DND-41 (cell line): Measurements from ENCODE around the gene SET.

ENCODE experiments used
- EZH2 ChIP-seq: IDR thresholded peaks from 3 replicates; pipeline ENCODE4 v1.6.1; 2012; ENCODE audit warnings: borderline replicate concordance, low read depth, mild to moderate bottlenecking, moderate library complexity, low read length, inconsistent platforms; ENCODE audit not compliant: severe bottlenecking
- TF ChIP-seq, protein P1 (sequence below): IDR thresholded peaks from 2 replicates; pipeline ENCODE4 v1.5.1; 2012; ENCODE audit warnings: borderline replicate concordance, low read length, moderate library complexity, mild to moderate bottlenecking; ENCODE audit not compliant: poor library complexity, severe bottlenecking; ENCODE audit errors: extremely low read depth

DNA sequence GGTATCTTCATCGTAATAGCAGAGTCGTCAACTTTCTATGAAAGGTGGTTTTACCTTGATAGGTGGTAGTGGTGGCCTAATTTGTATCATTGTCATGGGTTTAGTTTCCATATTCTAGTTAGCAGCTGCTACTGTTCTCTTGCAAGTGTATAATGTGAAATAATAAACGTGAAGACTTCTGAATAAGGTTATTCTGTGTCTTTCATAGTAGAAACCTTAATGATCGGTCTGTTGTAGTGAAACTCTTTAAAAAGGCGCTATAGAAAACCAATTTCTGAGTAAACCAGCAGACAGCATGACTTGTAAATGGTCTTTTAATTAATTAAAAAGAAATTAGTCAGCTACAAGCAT lies 1.6 kb downstream of the SET start:
- TF ChIP-seq, protein P1, sequence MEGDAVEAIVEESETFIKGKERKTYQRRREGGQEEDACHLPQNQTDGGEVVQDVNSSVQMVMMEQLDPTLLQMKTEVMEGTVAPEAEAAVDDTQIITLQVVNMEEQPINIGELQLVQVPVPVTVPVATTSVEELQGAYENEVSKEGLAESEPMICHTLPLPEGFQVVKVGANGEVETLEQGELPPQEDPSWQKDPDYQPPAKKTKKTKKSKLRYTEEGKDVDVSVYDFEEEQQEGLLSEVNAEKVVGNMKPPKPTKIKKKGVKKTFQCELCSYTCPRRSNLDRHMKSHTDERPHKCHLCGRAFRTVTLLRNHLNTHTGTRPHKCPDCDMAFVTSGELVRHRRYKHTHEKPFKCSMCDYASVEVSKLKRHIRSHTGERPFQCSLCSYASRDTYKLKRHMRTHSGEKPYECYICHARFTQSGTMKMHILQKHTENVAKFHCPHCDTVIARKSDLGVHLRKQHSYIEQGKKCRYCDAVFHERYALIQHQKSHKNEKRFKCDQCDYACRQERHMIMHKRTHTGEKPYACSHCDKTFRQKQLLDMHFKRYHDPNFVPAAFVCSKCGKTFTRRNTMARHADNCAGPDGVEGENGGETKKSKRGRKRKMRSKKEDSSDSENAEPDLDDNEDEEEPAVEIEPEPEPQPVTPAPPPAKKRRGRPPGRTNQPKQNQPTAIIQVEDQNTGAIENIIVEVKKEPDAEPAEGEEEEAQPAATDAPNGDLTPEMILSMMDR: no peak
- no peak for TF ChIP-seq EZH2
